Right cardiac atrium (tissue), 5 donors: ENCODE data around the gene CPXM1. TPM values are rescaled to one million over a fixed set of nuclear protein-coding genes. Genes with fewer than 3 reads are reported as not detected.
"Not testable (repeated sequence)": the region's sequence is repeated elsewhere in the genome, so short reads cannot be mapped to it uniquely, and the experiment has no call there.

Source experiments
- ATAC-seq, 2 donors: fragments of 200-7000 bp; cut with Tn5 transposase; one replicate each; pipeline versions ENCODE4 v1.8.0 to v1.9.1; 2020; ENCODE audit warnings: moderate library complexity in 2 of 2, mild to moderate bottlenecking in 1 of 2
- DNase-seq, 3 donors: peaks; one replicate each; pipeline ENCODE4 v3.0.0-alpha.2; 2020
- H3K27ac ChIP-seq: one replicate; pipeline ENCODE4 v1.5.1; 2013; ENCODE audit warnings: mild to moderate bottlenecking, low read length, control low read depth, moderate library complexity
- H3K27me3 ChIP-seq: one replicate; pipeline ENCODE4 v1.6.1; 2013; ENCODE audit not compliant: control insufficient read depth, insufficient read depth
- H3K4me1 ChIP-seq: one replicate; pipeline ENCODE4 v1.6.1; 2013; ENCODE audit warnings: low read length; ENCODE audit not compliant: control insufficient read depth, insufficient read depth
- H3K4me3 ChIP-seq: one replicate; pipeline ENCODE4 v1.5.1; 2013; ENCODE audit warnings: low read length, control low read depth
- H3K9me3 ChIP-seq: one replicate; pipeline ENCODE4 v1.6.1; 2013; ENCODE audit warnings: low read length; ENCODE audit not compliant: control insufficient read depth
- WGBS: extraction: QIAGEN DNeasy Blood & Tissue Kit; methylation state at CpG from one replicate; pipeline ENCODE4 v1.1.7; 2013; 5-methylcytosine and 5-hydroxymethylcytosine counted together
- intact Hi-C, 4 donors: fragments of 100-400 bp; cut with DNase I; formaldehyde crosslinking; loops; one replicate each; pipeline versions ENCODE4 v1.11.0 to v1.14.0; 2022 to 2023
- polyA plus RNA-seq: library from polyadenylated mRNA; stranded (reverse); fragments of 200-250 nt; gene quantifications from one replicate; pipeline ENCODE4 v1.2.3, GENCODE V29; 2013
- total RNA-seq, 4 donors: library from RNA; stranded (reverse); fragmentation: NEBNext Ultra II Directional; extraction: Animal tissue kit (Norgen Biotek cat#: 25700); gene quantifications; one replicate each; pipeline ENCODE4 v1.2.1, GENCODE V29; 2021
- donor health status: healthy with polysubstance abuse.
- donor health status: DM: no; HTN: yes; CAD: no.
- donor health status: DM: no; HTN: no; CAD: no.
- donor health status: DM: no; HTN: yes; CAD: no; lungs with severe emphysema.
- donor health status: DM: yes; HTN: yes; CAD: no.

CPXM1 gene
- total and polyA plus RNA-seq, 5 donors = 0.53 to 3.0 (median 1.2) TPM

DNA sequence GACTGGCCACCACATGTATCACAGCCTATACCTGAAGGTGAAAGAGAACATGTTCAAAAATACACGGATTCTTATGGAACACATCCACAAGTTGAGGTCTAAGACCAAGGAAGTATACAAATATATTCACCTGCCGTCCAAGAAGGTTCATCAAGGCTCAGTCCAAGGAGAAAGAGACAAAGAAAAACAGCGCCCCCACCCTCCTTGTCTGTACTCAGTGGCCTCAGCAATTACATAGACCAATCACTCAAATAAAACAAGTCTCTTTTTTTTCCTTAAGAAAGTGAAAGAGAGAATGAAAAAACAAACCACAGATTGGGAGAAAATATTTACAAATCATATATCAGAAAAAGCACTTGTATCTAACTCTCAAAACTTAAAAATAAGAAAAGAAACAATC, 19.5 kb downstream of the CPXM1 start:
- no peak overlapping the region for H3K27ac ChIP-seq
- ATAC-seq (no peak), DNase-seq (no peak)
- no peaks in the 10 kb centered on the region for H3K27me3 ChIP-seq
- intact Hi-C loops = no loop called here
- no peaks in the 10 kb centered on the region for H3K4me1 ChIP-seq
- 30% methylated on average over 3 of the region's 3 CpGs for WGBS
- no peaks in the 10 kb centered on the region for H3K9me3 ChIP-seq
- H3K4me3 ChIP-seq = no peak overlapping the region

DNA sequence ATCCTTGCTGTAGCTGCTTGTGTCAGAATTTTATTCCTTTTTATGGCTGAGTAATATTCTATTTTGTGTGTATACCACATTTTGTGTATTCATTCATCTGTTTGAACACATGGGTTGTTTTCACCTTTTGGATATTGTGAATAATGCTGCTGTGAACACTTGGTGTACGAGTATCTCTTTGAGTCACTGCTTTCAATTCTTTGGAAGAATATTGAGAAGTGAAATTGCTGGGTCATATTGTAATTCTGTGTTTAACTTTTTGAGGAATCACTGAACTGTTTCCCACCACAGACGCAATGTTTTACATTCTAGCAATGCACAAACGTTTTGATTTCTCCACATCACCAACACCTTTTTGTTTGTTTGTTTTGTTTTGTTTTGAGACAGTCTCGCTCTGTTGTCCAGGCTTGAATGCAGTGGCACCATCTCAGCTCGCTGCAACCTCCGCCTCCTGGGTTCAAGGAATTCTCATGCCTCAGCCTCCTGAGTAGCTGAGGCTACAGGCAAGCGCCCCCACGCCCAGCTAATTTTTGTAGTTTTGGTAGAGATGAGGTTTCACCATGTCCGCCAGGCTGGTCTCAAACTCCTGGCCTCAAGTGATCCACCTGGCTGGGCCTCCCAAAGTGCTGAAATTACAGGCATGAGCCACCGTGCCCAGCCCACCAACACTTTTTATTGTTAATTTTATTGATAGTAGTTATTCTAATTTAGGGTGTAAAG, 21.7 kb downstream of the CPXM1 start:
- WGBS = 82% methylated on average over 10 of the region's 10 CpGs
- H3K9me3 ChIP-seq = no peaks in the 10 kb centered on the region
- H3K4me3 ChIP-seq = no peak overlapping the region
- no peaks in the 10 kb centered on the region for H3K4me1 ChIP-seq
- intact Hi-C loops = no loop called here
- no peak for ATAC-seq
- H3K27ac ChIP-seq = no peak overlapping the region
- DNase-seq = no peak
- no peaks in the 10 kb centered on the region for H3K27me3 ChIP-seq

DNA sequence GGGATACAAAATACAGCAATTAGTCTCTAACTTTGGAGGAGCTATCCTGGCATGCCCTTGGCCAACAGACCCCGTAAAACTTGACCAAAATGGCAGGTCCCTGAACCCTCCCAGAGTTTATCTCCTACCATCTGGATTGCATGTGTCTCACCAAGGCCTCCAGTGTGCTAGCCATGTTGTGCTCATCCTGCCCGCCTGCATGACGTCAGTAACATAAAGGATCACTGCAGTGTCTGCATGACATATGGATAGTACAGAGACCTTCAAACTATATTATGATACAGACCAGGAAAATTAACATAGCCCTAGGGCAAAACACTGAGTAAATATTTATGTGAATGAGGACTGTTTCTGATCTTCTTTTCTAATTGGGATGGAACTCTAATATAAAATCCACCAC, 25.3 kb downstream of the CPXM1 start:
- WGBS = 87% methylated on average over 3 of the region's 3 CpGs
- Histone ChIP-seq H3K27me3 (no peaks in the 10 kb centered on the region), H3K9me3 (no peaks in the 10 kb centered on the region), H3K4me3 (no peak overlapping the region), H3K27ac (no peak overlapping the region), H3K4me1 (no peaks in the 10 kb centered on the region)
- DNase-seq (no peak), ATAC-seq (no peak)
- intact Hi-C loops = no loop called here

DNA sequence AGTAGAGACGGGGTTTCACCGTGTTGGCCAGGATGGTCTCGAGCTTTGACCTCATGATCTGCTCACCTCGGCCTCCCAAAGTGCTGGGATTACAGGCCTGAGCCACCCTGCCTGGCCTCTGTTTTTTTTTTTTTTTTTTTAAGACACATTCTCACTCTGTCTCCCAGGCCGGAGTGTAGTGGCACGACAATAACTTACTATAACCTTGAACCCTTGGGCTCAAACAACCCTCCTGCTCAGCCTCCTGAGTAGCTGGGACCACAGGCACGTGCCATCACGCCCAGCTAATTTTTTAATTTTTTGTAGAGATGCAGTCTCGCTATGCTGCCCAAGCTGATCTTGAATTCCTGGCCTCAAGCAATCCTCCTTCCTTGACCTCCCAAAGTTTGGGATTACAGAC, 26.6 kb downstream of the CPXM1 start:
- no peaks in the 10 kb centered on the region for H3K4me1 ChIP-seq
- 91% methylated on average over 9 of the region's 9 CpGs for WGBS
- ATAC-seq (no peak), DNase-seq (no peak)
- no peaks in the 10 kb centered on the region for H3K27me3 ChIP-seq
- no peak overlapping the region for H3K4me3 ChIP-seq
- no peaks in the 10 kb centered on the region for H3K9me3 ChIP-seq
- intact Hi-C loops = no loop called here
- no peak overlapping the region for H3K27ac ChIP-seq

DNA sequence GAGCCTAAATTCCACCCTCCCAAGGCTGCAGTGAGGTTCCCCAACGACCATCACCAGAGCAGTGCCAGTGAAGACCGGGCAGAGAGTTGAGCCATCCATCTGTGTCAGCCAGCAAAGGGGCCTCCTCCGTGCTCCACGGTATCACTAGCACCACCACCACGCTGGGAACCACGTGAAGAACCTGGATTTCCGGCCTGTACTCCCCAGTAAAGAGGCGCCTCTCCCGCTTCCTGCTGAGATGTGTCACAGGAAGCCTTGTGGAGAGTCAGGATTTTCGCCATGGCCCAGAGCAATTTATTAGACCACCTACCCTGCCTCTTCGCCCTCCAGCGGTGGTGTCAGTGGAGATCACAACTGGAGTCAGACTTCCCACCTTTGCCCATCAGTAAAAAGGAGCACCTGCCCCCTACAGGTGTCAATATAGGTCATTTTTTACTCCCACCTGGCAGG, 28.8 kb downstream of the CPXM1 start:
- Histone ChIP-seq H3K27ac (no peak overlapping the region), H3K4me3 (no peak overlapping the region), H3K9me3 (no peaks in the 10 kb centered on the region), H3K4me1 (no peaks in the 10 kb centered on the region), H3K27me3 (no peaks in the 10 kb centered on the region)
- ATAC-seq (peak in 1 of 2 donors; percentile 58), DNase-seq (no peak)
- intact Hi-C loops = no loop called here
- 34% methylated on average over 12 of the region's 12 CpGs for WGBS

DNA sequence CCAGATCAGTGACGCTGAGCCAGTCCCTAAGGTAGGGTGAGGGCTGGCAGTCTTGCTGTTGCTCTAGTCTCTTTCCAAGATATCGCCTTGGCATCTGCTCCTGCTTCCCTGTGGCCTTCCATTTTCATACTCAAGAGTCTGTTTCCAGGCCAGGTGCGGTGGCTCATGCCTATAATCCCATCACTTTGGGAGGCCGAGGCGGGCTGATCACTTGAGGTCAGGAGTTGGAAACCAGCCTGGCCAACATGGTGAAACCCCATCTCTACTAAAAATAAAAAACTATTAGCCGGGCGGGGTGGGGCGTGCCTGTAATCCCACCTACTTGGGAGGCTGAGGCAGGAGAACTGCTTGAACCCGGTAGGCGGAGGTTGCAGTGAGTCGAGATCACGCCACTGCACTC, 30.3 kb downstream of the CPXM1 start:
- DNase-seq, intact Hi-C loops, H3K4me3 ChIP-seq, H3K9me3 ChIP-seq, ATAC-seq, H3K4me1 ChIP-seq, H3K27me3 ChIP-seq, H3K27ac ChIP-seq: not testable (repeated sequence)
- 93% methylated on average over 12 of the region's 12 CpGs for WGBS

DNA sequence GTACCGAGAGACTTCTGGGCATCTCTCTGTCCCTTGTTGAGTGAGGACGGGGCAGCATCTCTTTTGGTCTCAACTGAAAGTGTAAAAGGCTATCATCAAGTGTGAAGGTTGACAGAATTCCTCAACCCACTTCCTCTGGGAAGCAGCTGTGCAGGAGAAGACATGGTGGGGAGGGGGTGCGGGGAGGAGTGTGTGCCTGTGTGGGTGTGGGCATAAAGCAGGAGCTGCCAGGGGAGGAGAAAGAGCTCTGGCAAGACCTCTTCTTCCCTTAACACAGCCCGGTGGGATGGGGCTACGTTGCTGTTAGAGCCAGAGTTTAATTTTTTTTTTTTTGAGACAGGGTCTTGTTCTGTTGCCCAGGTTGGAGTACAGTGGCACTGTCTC, 31.8 kb downstream of the CPXM1 start:
- peak; percentile 17 to 32 for ATAC-seq
- H3K4me1 ChIP-seq = no peaks in the 10 kb centered on the region
- no peaks in the 10 kb centered on the region for H3K9me3 ChIP-seq
- H3K4me3 ChIP-seq = no peak overlapping the region
- 45% methylated on average over 5 of the region's 5 CpGs for WGBS
- intact Hi-C loops = no loop called here
- no peak overlapping the region for H3K27ac ChIP-seq
- H3K27me3 ChIP-seq = no peaks in the 10 kb centered on the region
- DNase-seq = no peak

DNA sequence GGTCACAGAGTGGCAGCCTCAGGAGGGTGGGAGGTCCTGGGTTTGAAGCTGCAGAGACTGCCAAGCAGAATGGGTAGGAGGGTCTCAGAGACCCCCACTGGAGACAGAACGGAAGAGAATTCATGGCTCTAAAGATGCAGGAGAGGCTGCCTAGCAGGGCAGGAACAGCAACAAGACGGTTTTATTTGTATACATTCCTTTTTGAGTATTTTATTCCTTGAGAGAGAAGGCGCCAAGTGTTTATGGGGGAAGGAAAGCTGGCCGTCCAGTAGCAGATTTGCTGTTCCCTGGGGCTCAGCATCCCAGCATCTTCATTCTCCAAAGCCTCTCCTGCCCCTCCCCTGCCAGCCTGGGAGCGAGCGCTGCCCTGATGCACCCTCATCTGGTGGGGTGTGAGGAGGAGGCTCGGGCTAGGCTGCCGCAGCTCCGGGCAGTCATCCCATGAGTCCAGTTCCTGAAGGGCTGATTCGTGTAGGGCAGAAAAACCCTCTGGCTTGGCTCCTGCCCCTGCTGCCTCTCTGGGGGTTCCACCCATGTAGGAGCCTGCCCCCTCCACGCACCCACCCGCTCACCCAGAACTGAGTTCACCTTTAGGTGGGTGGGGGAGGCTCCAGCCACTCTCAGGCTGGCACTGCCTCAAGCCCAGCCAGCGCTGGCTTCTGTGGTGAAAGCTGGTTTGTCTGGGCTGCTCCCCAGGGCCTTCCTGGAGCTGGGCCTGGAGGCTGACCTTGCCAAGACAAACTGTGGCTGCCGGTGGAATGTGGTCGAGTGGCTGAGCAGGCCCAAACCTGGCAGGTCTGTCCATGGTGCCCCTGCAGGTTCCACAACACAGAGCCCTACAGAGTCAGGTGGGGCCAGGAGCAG, 32.4 kb downstream of the CPXM1 start:
- intact Hi-C loops = no loop called here
- WGBS = 43% methylated on average over 15 of the region's 15 CpGs

DNA sequence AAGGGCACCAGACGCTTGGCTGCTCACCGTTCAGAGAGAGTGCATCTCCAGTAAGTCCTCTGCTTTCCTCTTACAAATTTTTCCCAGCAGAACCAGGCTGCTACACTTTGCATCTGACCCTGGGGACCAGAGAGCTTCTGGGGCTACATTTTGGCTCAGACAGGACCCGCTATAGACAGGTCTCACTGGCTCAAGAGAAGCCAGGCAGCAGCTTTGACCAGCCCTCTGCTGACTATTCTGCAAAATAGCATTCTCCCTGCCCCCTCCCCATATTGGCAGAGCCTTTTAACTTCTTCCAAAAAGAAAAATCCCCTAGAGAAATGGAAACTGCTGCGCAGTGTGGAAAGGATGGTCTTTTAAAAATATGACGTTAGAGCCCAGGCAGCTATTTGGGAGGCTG, 37.2 kb downstream of the CPXM1 start:
- Histone ChIP-seq H3K9me3 (no peaks in the 10 kb centered on the region), H3K4me1 (no peaks in the 10 kb centered on the region), H3K27ac (no peak overlapping the region), H3K4me3 (no peak overlapping the region), H3K27me3 (no peaks in the 10 kb centered on the region)
- intact Hi-C loops = no loop called here
- 42% methylated on average over 5 of the region's 5 CpGs for WGBS
- ATAC-seq = no peak
- no peak for DNase-seq

More for the DNA sequence above, 32.4 kb downstream of the CPXM1 start:
- ATAC-seq (peak; percentile 83 to 89), DNase-seq (peak; percentile 62 to 83 (median 82))
- Histone ChIP-seq H3K27me3 (no peaks in the 10 kb centered on the region), H3K27ac (no peak overlapping the region), H3K4me1 (no peaks in the 10 kb centered on the region), H3K4me3 (no peak overlapping the region), H3K9me3 (no peaks in the 10 kb centered on the region)

DNA sequence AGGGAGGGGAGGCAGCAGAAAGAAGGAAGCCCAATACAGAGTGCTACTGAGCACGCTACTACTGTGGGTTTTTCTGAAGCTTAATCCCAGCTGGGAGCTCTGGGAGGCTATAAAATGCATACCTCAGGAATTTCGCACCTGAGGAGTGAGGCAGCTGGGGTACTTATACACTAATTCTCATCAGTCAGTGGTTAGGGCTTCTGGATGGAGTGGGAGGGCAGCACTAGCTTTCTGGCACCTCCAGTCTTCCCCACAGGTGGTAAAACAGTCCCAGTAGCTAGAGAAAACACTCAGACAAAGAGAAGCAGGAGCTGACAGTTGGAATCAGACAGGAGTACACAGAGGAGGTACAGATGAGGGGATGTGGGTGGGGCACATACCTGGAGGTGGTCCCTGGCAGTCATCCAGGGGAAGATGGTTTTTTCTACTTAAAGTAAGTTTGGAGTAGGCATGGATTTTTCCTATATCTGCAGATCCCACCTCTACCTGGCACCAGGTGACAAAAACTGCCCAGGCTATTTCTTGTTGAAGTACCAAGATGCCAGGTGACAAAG, 37.8 kb downstream of the CPXM1 start:
- no peaks in the 10 kb centered on the region for H3K9me3 ChIP-seq
- H3K27me3 ChIP-seq = no peaks in the 10 kb centered on the region
- H3K4me1 ChIP-seq = no peaks in the 10 kb centered on the region
- H3K27ac ChIP-seq = no peak overlapping the region
- DNase-seq (no peak), ATAC-seq (no peak)
- intact Hi-C loops = no loop called here
- WGBS = 36% methylated on average over 2 of the region's 2 CpGs
- no peak overlapping the region for H3K4me3 ChIP-seq

DNA sequence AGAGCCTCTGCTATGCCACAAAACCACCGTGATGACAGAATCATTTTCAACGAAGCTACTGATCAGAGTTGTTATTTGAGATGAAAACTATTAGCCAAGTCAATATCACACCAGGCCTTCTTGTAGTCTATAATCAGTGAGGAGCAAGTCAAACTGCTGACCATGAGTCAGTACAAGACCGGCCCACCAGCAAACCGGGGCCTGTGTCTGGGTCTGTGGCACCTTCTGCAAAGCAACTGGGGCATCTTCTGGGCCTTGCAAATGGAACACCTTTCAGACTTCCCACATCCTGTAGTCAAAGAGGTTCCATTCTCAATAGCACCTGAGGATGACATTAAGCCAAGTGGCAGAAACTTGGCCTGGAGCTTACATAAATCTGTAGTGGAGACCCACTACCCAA, 38.5 kb downstream of the CPXM1 start:
- intact Hi-C loops = no loop called here
- H3K4me3 ChIP-seq = no peak overlapping the region
- ATAC-seq (no peak), DNase-seq (no peak)
- no peaks in the 10 kb centered on the region for H3K9me3 ChIP-seq
- WGBS = 93% methylated on average over 4 of the region's 4 CpGs
- H3K27me3 ChIP-seq = no peaks in the 10 kb centered on the region
- no peaks in the 10 kb centered on the region for H3K4me1 ChIP-seq
- no peak overlapping the region for H3K27ac ChIP-seq
